Erythroblast (primary cell): Measurements from ENCODE around the gene ALOXE3.

Experiments
- GATA1 ChIP-seq: IDR thresholded peaks from 2 replicates; pipeline ENCODE4 v1.6.1; 2011; ENCODE audit warnings: low read depth, mild to moderate bottlenecking, control low read depth, low read length, moderate library complexity
- POLR2A ChIP-seq: IDR thresholded peaks from 2 replicates; pipeline ENCODE4 v1.6.1; 2011; ENCODE audit warnings: mild to moderate bottlenecking, low read length

- TF ChIP-seq POLR2A = no peak
- TF ChIP-seq GATA1 = no peak
Observed at GRCh38 chr17:8089728-8090127, 28.6 kb downstream of the ALOXE3 start.
